IPS-15b (cell line): Measurements from ENCODE around the gene NPAT.

Experiments used
- H3K27me3 ChIP-seq: one replicate; pipeline ENCODE4 v1.6.1; 2013; ENCODE audit warnings: low read length; ENCODE audit not compliant: control insufficient read depth, insufficient read depth
- H3K36me3 ChIP-seq: one replicate; pipeline ENCODE4 v1.6.1; 2013; ENCODE audit warnings: low read length; ENCODE audit not compliant: control insufficient read depth, insufficient read depth
- H3K4me1 ChIP-seq: one replicate; pipeline ENCODE4 v1.6.1; 2013; ENCODE audit warnings: mild to moderate bottlenecking, low read length; ENCODE audit not compliant: control insufficient read depth, insufficient read depth
- H3K4me3 ChIP-seq: one replicate; pipeline ENCODE4 v1.5.1; 2013; ENCODE audit warnings: low read depth, low read length
- H3K9ac ChIP-seq: one replicate; pipeline ENCODE4 v1.6.1; 2013; ENCODE audit warnings: low read depth, mild to moderate bottlenecking, low read length
- H3K9me3 ChIP-seq: one replicate; pipeline ENCODE4 v1.6.1; 2013; ENCODE audit warnings: mild to moderate bottlenecking, low read length; ENCODE audit not compliant: control insufficient read depth, insufficient read depth

NPAT gene

GRCh38 chr11:108233277-108233945 lies 11.0 kb upstream of the NPAT start:
- Histone ChIP-seq H3K36me3 (peaks cover 27% of the 10 kb centered on the region), H3K4me1 (no peaks in the 10 kb centered on the region), H3K9ac (no peak overlapping the region), H3K9me3 (no peaks in the 10 kb centered on the region), H3K27me3 (no peaks in the 10 kb centered on the region), H3K4me3 (no peak overlapping the region)

- H3K4me1 ChIP-seq: peaks cover 11% of the 10 kb centered on the region
- no peaks in the 10 kb centered on the region for H3K9me3 ChIP-seq
- no peak overlapping the region for H3K9ac ChIP-seq
- no peaks in the 10 kb centered on the region for H3K27me3 ChIP-seq
- H3K4me3 ChIP-seq: no peak overlapping the region
- peaks cover 20% of the 10 kb centered on the region for H3K36me3 ChIP-seq
Measured at GRCh38 chr11:108228251-108228650, 5.8 kb upstream of the NPAT start.

GRCh38 chr11:108226036-108226435 lies 3.6 kb upstream of the NPAT start:
- no peak overlapping the region for H3K4me3 ChIP-seq
- no peaks in the 10 kb centered on the region for H3K9me3 ChIP-seq
- H3K27me3 ChIP-seq: no peaks in the 10 kb centered on the region
- peaks cover 11% of the 10 kb centered on the region for H3K4me1 ChIP-seq
- H3K9ac ChIP-seq: no peak overlapping the region
- peaks cover 9% of the 10 kb centered on the region for H3K36me3 ChIP-seq

GRCh38 chr11:108224911-108225786 lies 2.7 kb upstream of the NPAT start:
- Histone ChIP-seq H3K4me3 (peak overlapping the region; percentile 5), H3K27me3 (no peaks in the 10 kb centered on the region), H3K36me3 (peaks cover 3% of the 10 kb centered on the region), H3K4me1 (peaks cover 11% of the 10 kb centered on the region), H3K9ac (no peak overlapping the region), H3K9me3 (no peaks in the 10 kb centered on the region)

GRCh38 chr11:108224366-108224765 lies 1.9 kb upstream of the NPAT start:
- peaks cover 13% of the 10 kb centered on the region for H3K4me1 ChIP-seq
- H3K9me3 ChIP-seq: no peaks in the 10 kb centered on the region
- no peaks in the 10 kb centered on the region for H3K36me3 ChIP-seq
- no peaks in the 10 kb centered on the region for H3K27me3 ChIP-seq
- H3K4me3 ChIP-seq: peak overlapping the region; percentile 97
- H3K9ac ChIP-seq: no peak overlapping the region

GRCh38 chr11:108223348-108224149 lies 1.1 kb upstream of the NPAT start:
- H3K4me3 ChIP-seq: peak overlapping the region; percentile 97
- no peaks in the 10 kb centered on the region for H3K36me3 ChIP-seq
- peaks cover 13% of the 10 kb centered on the region for H3K4me1 ChIP-seq
- H3K9ac ChIP-seq: peak overlapping the region; percentile 86
- H3K9me3 ChIP-seq: no peaks in the 10 kb centered on the region
- no peaks in the 10 kb centered on the region for H3K27me3 ChIP-seq

GRCh38 chr11:108221911-108222573 lies 396 bp downstream of the NPAT start:
- peaks cover 13% of the 10 kb centered on the region for H3K4me1 ChIP-seq
- peak overlapping the region; percentile 97 for H3K4me3 ChIP-seq
- no peaks in the 10 kb centered on the region for H3K27me3 ChIP-seq
- no peaks in the 10 kb centered on the region for H3K9me3 ChIP-seq
- H3K36me3 ChIP-seq: no peaks in the 10 kb centered on the region
- peak overlapping the region; percentile 95 for H3K9ac ChIP-seq

GRCh38 chr11:108221371-108221770 lies 1.1 kb downstream of the NPAT start:
- Histone ChIP-seq H3K9ac (peak overlapping the region; percentile 95), H3K27me3 (no peaks in the 10 kb centered on the region), H3K9me3 (no peaks in the 10 kb centered on the region), H3K36me3 (no peaks in the 10 kb centered on the region), H3K4me1 (peaks cover 13% of the 10 kb centered on the region), H3K4me3 (peak overlapping the region; percentile 97)

GRCh38 chr11:108220721-108221336 lies 1.6 kb downstream of the NPAT start:
- Histone ChIP-seq H3K4me3 (peak overlapping the region; percentile 97), H3K9ac (peak overlapping the region; percentile 38), H3K36me3 (no peaks in the 10 kb centered on the region), H3K4me1 (peaks cover 13% of the 10 kb centered on the region), H3K9me3 (no peaks in the 10 kb centered on the region), H3K27me3 (no peaks in the 10 kb centered on the region)

DNA sequence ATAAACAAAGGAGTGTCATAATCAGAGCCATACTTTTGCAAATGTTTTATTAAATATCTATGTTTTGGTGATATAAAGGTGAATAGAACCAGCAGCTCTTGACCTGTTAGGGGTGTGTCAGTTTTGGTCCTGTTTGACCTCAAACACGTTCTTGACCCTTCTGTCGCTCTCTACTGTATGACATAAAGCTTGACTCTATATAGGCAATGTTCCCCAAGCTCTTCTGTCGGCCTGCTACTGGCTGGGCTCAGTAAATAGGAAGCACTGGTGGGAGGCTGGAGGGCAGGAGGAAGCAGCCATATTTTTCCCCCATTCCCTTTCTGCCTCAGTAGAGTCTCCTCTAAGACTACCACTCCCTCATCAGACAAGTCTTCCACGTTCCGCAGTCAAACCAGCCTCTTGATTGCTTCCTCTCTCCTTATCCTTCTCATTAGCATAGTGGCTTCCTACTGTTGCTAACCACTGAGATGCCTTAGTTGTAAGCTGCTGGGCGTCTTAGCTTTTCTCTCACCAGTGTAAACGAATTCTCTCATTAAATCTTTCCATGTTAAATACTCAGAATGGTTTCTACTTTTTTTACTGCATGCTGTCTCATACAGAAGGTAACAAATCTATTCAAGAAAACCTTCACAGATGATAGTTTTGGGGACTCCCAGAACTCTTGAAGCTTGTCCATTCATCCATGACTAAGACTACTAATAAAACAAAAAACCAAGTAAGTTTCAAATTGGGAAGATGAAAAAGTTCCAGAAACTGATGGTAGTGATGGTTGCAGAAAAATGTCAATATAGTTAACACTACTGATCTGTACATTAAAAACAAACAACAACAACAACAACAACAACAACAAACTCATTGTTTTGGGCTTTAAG lies 3.3 kb downstream of the NPAT start:
- H3K4me3 ChIP-seq: no peak overlapping the region
- no peak overlapping the region for H3K9ac ChIP-seq
- H3K27me3 ChIP-seq: no peaks in the 10 kb centered on the region
- H3K9me3 ChIP-seq: no peaks in the 10 kb centered on the region
- H3K36me3 ChIP-seq: no peaks in the 10 kb centered on the region
- H3K4me1 ChIP-seq: peaks cover 2% of the 10 kb centered on the region
